Posterior vena cava (tissue), 2 donors: ENCODE results near the gene GRIA3. TPM values are rescaled to one million over a fixed set of nuclear protein-coding genes. Genes with fewer than 3 reads are reported as not detected.
"Not testable (repeated sequence)": the region's sequence is repeated elsewhere in the genome, so short reads cannot be mapped to it uniquely, and the experiment has no call there.

Experiments used
- DNase-seq: peaks from one replicate; pipeline ENCODE4 v3.0.0-alpha.2; 2020; ENCODE audit warnings: low spot score
- intact Hi-C, 2 donors: fragments of 100-400 bp; cut with DNase I; formaldehyde crosslinking; loops; one replicate each; pipeline versions ENCODE4 v1.14.1 to v1.14.2; 2022 to 2023
- total RNA-seq, 2 donors: library from RNA; stranded (reverse); fragmentation: NEBNext Ultra II Directional; extraction: Animal tissue kit (Norgen Biotek cat#: 25700); gene quantifications; one replicate each; pipeline ENCODE4 v1.2.1, GENCODE V29; 2021
- donor health status: DM: yes; HTN: yes; CAD: no.
- donor health status: DM: yes; HTN: yes; CAD: no.

GRIA3 gene
- total RNA-seq, 2 donors from 2014 or later, result 4.9 to 15.2 TPM

- intact Hi-C loops, result no loop called here
Observed at GRCh38 chrX:123330229-123330942, 146.3 kb downstream of the GRIA3 start.

DNA sequence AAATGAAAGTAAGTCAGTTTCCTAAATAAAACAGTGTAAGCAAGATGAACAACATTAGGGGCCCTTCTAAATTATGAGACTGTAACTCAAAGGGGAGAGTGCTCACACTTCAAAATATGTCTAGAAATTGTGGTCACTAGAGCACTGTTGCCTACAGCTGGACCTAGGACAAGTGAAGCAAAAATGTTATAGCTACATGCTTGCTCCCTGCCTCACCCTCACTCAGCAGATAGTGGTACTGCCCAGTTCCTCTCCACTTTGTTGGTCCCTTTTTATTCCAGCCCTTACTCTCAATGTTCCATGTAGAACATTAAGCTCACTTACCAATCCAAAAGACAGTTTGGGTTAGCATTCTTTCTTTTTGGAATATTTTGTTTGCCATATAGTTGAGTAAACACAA lies 147.3 kb downstream of the GRIA3 start:
- DNase-seq, result no peak
- intact Hi-C loops, result no loop called here

More at GRCh38 chrX:123330229-123330942, 146.3 kb downstream of the GRIA3 start:
- no peak for DNase-seq

GRCh38 chrX:123331859-123332258 lies 147.8 kb downstream of the GRIA3 start:
- intact Hi-C loops, result no loop called here
- DNase-seq, result no peak

GRCh38 chrX:123336666-123337065 lies 152.6 kb downstream of the GRIA3 start:
- intact Hi-C loops, result no loop called here
- DNase-seq, result no peak

GRCh38 chrX:123337886-123338639 lies 154.0 kb downstream of the GRIA3 start:
- no peak for DNase-seq
- intact Hi-C loops, result no loop called here

DNA sequence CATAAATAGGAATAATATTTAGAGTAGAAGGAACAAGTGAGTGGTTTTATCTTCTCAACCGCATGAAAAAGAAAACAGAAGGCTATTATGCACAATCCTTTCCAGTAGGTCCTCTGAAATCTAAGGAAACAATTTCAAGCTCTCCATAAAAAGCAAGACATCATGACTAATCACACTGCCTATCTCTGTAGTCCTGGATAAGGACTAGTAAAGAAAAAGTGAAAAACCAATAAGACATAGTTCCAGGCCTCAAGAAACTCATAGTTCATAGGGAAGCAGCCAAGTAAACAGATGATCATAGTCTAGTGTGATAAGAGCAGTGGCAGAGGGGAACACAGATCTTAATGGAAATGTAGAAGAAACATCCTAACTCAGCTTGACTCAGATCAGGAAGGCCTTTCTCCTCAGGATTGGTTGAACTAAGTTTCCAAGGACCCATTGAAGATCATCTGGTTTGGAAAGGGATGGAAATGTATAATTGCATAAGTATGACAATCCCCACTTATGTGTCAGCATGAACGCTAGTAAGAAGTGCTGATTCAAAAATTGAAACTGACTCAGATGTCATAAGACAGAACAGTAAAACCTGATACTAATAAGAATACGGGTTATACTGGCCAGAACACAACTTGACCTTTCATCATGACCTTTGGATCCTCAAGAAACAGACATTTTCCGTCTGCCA lies 155.3 kb downstream of the GRIA3 start:
- intact Hi-C loops, result no loop called here
- DNase-seq, result no peak

- intact Hi-C loops, result no loop called here
- no peak for DNase-seq
Observed at GRCh38 chrX:123340696-123341095, 156.6 kb downstream of the GRIA3 start.

DNA sequence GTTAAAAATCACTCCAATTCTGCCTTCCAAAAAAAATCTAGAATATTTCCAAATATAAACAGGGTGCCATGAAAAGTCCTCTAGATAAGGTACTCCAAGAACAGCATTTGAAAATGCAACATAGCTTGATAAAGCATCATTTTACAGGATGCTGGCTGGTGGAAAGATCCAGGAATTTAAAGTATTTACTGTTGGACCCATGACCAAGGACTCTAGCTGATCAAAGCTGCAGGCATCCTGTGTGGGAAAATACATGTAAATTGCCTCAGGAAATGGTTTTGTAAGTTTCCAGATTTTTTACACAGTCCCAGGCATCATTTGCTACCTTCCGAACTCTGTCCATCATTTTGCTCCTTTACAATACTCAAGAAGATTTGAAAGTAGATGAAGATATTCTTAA lies 164.4 kb downstream of the GRIA3 start:
- no peak for DNase-seq
- intact Hi-C loops, result no loop called here

- intact Hi-C loops, result no loop called here
- DNase-seq, result no peak
Observed at GRCh38 chrX:123350226-123350625, 166.1 kb downstream of the GRIA3 start.

GRCh38 chrX:123357941-123358340 lies 173.9 kb downstream of the GRIA3 start:
- intact Hi-C loops, result no loop called here
- no peak for DNase-seq

DNA sequence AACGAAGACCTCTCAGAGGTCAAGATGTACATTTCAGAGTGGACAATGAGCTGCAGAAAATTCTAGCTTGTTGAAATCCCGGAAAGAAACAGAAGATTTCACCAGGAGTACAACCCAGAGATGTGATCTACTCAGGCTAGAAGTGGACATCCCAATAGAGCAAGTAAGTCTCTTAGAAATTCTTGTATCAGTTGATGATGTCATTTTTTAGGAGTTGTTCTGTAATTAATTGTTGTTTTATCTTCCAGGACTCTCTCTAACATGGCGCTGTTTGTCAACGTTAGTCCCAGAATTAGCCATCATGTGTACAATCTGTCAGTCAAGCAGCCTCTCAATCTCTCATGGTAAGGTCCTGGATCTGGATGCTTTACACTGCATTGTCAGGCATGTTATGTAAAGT lies 174.4 kb downstream of the GRIA3 start:
- DNase-seq, result no peak
- intact Hi-C loops, result no loop called here

GRCh38 chrX:123361371-123361770 lies 177.3 kb downstream of the GRIA3 start:
- intact Hi-C loops, result no loop called here
- no peak for DNase-seq

DNA sequence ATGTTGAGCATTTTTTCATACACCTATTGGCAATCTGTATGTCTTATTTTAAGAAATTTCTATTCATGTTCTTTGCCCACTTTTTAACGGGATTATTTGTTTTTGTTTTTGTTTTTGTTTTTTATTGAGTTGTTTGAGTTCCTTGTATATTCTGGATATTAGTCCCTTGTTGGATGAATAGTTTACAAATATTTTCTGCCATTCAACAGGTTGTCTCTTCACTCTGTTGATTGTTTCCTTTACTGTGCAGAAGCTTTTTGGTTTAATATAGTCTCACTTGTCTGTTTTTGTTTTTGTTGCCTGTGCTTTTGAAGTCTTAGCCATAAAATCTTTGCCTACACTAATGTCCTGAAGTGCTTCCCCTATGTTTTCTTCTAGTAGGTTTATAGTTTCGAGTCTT lies 202.1 kb downstream of the GRIA3 start:
- intact Hi-C loops, DNase-seq: not testable (repeated sequence)

DNA sequence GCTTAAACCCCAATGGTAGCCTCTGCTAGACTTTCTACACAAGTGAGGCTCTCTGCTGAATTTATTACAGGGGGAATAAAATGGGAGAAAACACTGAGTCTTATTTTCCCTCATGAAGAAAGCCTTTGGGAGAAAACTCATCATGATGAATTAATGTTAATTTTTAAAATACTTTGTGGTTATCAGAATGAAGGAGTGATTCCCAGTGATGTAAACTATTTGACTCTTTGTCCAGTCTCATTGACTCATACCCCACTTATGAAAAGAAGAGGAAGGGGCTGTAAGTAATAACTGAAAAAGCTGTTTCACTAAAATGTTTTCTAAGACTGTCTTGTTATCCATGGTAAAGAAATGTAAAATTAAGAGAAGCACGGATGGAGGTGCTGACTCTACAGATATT lies 208.8 kb downstream of the GRIA3 start:
- intact Hi-C loops, result no loop called here
- DNase-seq, result no peak

DNA sequence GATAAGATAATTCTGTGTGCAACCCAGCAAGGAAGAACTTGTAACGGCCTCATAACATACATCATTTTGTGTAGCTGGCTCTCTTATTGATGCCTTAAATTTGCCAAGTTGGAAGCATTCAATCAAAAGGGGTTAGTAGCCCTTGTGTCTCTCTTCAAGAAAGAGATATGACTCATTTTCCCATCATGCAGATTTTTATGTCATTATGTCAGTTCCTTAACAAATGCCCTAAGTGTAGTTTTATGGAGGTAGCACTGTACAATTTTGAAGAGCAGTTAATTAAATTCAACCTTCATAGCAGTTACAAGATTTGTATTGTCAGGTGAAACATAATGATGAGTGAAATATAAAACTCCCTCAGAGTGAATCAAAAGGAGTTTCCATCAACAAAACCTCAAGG lies 215.6 kb downstream of the GRIA3 start:
- DNase-seq, result no peak
- intact Hi-C loops, result no loop called here

DNA sequence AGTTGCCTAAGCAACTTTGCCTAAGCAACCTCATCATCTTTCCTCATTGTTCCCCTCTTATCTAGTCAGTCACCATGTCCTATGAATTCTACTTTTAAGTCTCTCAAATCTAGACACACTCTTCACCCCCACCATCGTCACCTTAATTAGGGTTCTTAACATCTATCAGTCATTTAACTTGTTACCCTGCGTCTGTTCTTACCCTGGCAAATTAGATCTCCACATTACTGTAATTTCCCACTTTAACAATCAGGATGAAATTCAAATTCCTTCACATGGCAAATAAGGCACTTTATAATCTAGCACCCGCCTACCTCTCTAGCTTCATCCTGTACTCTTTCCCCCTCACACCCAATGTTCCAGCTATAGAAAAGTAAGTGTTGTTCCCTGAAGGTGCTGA lies 221.2 kb downstream of the GRIA3 start:
- intact Hi-C loops, result no loop called here
- no peak for DNase-seq

DNA sequence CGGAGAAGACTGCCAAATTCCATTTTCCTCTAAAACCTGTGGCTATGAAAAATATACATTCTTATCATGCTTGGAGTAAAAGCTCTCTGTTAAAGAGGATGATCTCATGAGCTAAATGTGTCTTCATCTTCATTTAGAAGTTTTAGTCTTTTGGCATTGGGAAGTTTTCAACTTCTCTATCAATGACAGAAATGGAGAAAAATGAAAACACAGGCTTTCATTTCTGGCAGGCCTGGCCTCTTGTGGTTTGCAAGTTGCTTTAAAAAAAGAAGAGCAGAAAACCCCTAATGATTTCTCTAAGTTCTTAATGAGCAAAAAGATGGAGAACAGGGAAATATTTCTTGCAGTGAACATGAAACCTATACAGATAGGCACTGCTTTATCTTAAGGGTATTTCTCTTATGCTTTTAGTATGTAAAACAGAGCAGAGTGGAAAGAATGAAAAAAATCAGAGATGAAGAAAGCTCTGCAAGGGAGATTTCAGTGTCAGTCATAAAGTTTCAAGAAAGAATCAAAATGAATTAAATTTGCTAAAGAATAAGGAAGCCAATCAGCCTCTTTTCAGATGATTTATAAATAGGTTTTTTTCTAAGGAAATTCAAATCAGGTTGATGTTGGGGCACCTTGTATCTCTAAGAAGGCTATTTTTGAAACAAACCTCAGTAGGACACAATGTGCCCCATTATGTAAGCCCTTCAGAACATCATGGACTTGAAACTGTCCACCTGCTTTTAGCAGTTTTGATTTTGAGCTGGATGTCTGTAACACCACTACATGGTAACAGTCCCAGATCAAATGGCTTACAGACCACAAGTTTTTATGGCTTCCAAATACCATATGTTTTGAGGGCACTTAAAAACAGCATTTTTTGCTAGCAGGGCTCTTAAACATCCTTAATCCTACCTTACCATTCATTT lies 225.0 kb downstream of the GRIA3 start:
- DNase-seq, result no peak
- intact Hi-C loops, result no loop called here

DNA sequence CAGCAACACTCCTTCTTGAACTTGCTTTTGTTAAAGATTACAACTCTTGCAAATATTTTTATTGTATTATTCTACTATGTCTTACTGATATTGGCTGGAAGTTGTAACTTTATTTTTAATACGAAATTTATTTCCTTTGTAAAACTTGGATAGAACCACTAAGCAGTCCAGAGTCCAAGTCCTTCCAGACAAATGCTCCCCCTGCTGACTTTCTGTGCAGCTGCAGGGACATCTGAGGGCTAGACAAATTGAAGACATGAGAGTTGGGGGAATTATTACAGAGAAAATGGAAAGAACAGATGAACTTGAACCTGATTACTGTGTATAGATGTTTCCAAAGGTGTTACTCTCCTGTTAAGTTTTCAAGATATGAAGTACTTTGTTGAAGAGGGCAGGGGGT lies 238.8 kb downstream of the GRIA3 start:
- DNase-seq, result no peak
- intact Hi-C loops, result no loop called here

DNA sequence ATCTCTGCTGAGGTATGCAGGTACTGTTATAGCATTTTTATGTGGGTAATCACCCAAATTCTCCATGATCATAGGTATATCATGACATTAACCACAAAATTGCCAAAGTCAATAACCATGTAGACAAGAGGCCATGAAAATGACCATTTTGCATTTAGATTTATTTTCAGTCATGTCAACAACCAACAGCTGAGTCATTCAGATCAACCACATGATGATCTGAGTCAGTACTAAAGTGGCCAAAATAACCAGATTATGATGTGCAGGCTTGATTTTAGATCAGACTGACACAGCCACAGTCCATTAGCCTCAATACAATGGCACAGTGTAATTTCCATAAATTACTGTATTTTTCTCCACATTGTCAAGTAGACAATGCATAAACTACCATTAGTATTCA lies 240.5 kb downstream of the GRIA3 start:
- no peak for DNase-seq
- intact Hi-C loops, result no loop called here
